ENCODE data around the gene GNG14.
"Not testable (repeated sequence)": the region's sequence is repeated elsewhere in the genome, so short reads cannot be mapped to it uniquely, and the experiment has no call there.

Gene GNG14

DNA sequence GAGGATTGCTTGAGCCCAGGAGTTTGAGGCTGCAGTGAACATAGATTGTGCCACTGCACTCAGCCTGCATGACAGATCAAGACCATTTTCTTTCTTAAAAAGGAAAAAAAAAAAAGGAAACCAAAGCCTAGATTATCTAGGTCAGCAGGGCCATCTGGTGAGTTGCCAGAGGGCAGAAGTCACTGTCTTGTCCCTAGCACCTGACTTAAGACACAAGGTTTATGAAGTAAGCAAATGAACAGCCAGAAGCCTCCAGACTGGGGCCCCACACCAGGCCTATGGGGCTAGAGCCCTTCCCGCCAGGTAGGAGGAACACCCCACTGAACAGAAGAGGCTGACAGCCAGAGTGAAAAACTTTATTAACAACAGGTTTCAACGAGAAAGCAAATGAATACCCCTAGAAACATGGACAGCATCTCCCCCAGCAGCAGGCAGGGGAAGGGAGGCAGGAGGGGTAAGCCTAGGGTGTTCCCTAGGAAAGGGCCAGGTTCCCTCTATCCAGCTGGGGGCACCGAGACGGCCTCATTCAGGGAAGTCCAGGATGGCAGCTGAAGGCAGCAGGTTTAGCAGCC, 20.0 kb upstream of the GNG14 start:
- DNase-seq (ENCODE audit: low read depth) = no peak

GRCh38 chr19:12668346-12668745, 19.5 kb upstream of the GNG14 start:
- DNase-seq (ENCODE audit: low read depth) = no peak

GRCh38 chr19:12668932-12669269, 18.9 kb upstream of the GNG14 start:
- peak; percentile 60 for DNase-seq (ENCODE audit: low read depth)

DNA sequence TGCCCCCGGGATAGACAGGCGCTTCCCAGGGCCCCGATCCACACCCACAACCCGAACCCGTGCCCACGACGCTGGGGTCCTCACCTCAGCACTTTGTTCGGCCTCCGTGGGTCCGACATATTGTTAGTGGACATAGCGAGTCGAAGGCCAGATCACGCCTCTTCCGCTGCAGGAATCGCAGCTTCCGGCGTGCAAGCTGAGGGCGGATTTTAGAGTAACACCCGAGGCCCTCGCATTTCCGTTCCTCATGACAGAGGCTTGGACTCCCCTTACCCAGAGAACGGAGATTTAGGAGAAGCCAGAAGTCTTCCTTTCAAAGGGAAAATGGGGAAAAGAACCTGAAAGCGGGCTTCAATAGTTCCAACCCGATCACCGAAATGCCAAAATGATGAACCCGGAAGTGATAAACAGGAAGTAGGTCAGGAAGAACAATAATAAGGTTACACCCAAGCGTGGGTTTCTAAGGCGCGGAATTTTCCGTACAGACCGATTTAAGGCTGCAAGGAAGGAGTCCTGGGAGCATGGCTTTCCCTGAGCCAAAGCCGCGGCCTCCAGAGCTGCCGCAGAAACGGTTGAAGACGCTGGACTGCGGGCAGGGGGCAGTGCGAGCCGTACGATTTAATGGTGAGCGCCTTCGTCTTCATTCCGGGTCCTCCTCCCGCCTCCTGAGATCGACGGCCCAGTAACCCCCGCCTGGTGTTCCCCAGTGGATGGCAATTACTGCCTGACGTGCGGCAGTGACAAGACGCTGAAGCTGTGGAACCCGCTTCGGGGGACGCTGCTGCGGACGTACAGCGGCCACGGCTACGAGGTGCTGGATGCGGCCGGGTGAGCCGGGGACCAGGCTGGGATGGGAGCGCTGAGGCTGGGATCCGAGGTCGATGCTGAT, 18.3 kb upstream of the GNG14 start:
- DNase-seq (ENCODE audit: low read depth) = peak; percentile 64

- no peak for DNase-seq (ENCODE audit: low read depth)
These were observed 17.5 kb upstream of the GNG14 start for GRCh38 chr19:12670159-12670928.

GRCh38 chr19:12672744-12673143, 15.1 kb upstream of the GNG14 start:
- no peak for DNase-seq (ENCODE audit: low read depth)

DNA sequence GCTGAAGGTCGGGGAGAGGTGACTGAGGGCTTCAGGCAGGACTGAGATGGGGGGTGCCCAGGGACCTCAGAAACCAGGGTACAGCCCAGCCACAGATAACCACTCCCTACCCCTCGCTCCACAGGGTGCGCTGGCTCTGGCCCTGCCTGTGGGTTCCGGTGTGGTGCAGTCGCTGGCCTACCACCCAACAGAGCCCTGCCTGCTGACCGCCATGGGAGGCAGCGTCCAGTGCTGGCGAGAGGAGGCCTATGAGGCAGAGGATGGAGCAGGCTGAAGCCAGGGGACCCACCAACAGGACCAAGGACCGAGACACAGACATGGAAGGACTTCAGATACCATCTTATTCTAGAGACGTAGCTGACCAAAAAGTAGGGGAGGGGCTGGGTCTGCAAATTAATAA, 12.4 kb upstream of the GNG14 start:
- no peak for DNase-seq (ENCODE audit: low read depth)

GRCh38 chr19:12675940-12676339, 11.9 kb upstream of the GNG14 start:
- DNase-seq (ENCODE audit: low read depth) = no peak

- peak; percentile 77 for DNase-seq (ENCODE audit: low read depth)
These were observed 11.4 kb upstream of the GNG14 start for GRCh38 chr19:12676384-12676792.

- DNase-seq (ENCODE audit: low read depth) = no peak
These were observed 10.9 kb upstream of the GNG14 start for GRCh38 chr19:12676928-12677327.

- DNase-seq (ENCODE audit: low read depth) = not testable (repeated sequence)
These were observed 9.8 kb upstream of the GNG14 start for GRCh38 chr19:12678039-12678438.

- DNase-seq (ENCODE audit: low read depth) = no peak
These were observed 7.8 kb upstream of the GNG14 start for GRCh38 chr19:12680034-12680433.

DNA sequence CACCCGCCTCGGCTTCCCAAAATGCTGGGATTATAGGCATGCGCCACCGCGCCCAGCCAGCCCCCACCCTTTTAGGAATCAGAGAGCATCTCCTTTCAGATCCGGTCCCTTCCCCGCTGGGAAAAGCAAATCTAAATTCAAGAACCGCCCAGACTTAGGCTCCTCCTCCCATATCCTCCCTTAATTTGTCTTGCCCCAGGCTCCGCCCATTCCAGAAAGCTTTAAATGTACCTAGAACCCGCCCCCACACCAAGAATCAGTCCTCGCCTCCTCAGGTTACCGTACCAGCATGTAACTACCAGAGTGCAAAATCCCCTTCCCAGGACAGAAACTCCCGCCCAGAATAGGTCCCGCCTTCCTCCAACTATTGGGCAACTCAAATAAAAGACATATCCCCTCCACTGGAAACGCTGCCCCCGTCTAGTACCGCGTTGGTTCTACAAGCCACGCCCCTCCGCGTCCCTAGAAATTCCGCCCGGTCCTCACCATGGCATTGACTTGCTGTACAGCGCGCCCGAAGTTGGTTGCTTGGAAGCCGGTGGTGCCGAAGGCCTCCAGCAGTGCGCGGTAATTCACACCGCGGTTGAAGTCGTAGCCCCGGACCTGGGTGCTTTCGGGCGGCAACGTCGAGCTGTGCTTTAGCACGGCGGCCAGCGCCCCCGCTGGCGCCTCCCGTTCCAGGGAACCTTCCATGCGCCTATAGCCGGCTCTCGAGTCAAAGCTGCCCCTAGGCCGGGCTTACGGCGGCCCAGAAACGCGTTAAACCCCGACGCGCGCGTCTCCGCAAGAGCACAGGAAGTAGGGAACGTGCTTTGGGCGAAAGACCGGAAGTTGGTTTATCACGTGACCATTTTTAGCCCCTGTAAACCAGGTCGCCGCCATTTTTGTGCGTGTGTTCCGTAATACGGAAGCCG, 6.5 kb upstream of the GNG14 start, which contains the start of gene DHPS:
TSS of gene DHPS (minus strand) at position 807 of the 914 bp plus-strand sequence. CDS start at position 693, 114 bp downstream.
- peak; percentile 78 for DNase-seq (ENCODE audit: low read depth)

DNA sequence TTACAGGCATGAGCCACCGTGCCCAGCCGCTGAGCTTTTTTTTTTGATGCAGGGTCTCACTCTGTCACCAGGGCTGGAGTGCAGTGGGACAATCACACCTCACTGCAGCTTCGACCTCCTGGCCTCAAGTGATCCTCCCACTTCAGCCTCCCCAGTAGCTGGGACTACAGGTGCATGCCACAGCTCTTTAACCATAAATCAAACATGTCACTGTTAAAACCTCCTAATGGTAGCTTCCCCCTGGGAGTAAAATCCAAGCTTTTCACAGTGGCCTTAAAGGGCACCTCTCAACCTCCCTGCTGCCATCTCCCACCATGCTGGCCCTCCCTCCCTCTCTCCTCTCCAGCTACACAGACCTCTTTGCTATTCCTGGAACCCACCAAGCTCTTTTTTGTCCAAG, 2.0 kb upstream of the GNG14 start:
- DNase-seq (ENCODE audit: low read depth) = no peak

GRCh38 chr19:12689012-12689411, 1.2 kb downstream of the GNG14 start:
- no peak for DNase-seq (ENCODE audit: low read depth)

- no peak for DNase-seq (ENCODE audit: low read depth)
These were observed 1.9 kb downstream of the GNG14 start for GRCh38 chr19:12689581-12690216.

- no peak for DNase-seq (ENCODE audit: low read depth)
These were observed 5.2 kb downstream of the GNG14 start for GRCh38 chr19:12692960-12693359.

DNA sequence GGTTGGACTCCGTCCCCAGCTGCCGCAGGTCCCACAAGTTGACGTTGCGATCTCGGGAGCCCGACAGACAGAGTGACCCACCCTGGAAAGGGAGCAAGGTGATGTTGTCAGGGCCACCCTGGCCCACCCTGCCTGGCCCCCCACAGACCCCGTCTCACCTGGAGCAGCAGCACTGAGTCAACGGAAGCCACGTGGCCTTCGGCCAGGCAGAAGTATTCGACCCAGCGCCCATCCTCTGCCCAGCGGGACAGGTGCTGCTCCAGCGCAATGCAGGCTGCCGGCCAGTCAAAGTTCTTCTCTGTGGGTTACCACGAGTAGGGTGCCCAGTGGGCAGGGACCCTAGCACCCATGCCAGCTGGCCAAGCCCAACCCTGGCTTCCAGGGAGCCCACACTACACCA, 6.8 kb downstream of the GNG14 start:
- DNase-seq (ENCODE audit: low read depth) = no peak

- no peak for DNase-seq (ENCODE audit: low read depth)
These were observed 7.3 kb downstream of the GNG14 start for GRCh38 chr19:12695096-12695495.

GRCh38 chr19:12695514-12695913, 7.7 kb downstream of the GNG14 start:
- no peak for DNase-seq (ENCODE audit: low read depth)

- no peak for DNase-seq (ENCODE audit: low read depth)
These were observed 8.2 kb downstream of the GNG14 start for GRCh38 chr19:12695997-12696365.

All from activated T-helper 9 cell treated with anti-CD3 and anti-CD28 coated beads, Interleukin-2, amount 50 U/mL, for 16 hours (primary cell).